OCI-LY7 (cell line): ENCODE data around the gene UBE4B.

Source experiments
- EZH2phosphoT487 ChIP-seq: fragments of 200-600 bp; sonication (generic); IDR thresholded peaks from 2 replicates; pipeline ENCODE4 v1.6.1; 2018; ENCODE audit warnings: low read depth, borderline replicate concordance, mild to moderate bottlenecking, mixed run types, antibody characterized with exemption, low read length, moderate library complexity, mixed read lengths
- TF ChIP-seq, protein P1 (sequence below): fragments of 200-600 bp; sonication (generic); conservative IDR thresholded peaks from 2 replicates; pipeline ENCODE4 v1.5.1; 2014; ENCODE audit warnings: mild to moderate bottlenecking, antibody characterized with exemption, low read length, moderate library complexity, mixed read lengths

DNA sequence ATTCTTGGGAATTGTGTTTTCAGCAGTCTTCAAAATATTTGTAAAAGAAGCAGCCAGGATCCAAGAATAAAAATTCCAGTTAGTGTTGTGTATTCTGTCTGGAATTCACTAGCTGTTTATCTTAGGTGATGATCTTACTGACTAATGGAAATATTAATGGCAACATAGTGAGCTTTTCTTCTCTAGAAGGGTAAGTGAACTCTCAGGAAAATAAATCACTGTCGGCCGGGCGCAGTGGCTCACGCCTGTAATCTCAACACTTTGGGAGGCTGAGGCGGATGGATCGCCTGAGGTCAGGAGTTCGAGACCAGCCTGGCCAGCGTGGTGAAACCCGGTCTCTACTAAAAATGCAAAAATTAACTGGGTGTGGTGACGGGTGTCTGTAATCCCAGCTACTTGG, 90.2 kb downstream of the UBE4B start:
- no peak for TF ChIP-seq EZH2phosphoT487
- TF ChIP-seq, protein P1, sequence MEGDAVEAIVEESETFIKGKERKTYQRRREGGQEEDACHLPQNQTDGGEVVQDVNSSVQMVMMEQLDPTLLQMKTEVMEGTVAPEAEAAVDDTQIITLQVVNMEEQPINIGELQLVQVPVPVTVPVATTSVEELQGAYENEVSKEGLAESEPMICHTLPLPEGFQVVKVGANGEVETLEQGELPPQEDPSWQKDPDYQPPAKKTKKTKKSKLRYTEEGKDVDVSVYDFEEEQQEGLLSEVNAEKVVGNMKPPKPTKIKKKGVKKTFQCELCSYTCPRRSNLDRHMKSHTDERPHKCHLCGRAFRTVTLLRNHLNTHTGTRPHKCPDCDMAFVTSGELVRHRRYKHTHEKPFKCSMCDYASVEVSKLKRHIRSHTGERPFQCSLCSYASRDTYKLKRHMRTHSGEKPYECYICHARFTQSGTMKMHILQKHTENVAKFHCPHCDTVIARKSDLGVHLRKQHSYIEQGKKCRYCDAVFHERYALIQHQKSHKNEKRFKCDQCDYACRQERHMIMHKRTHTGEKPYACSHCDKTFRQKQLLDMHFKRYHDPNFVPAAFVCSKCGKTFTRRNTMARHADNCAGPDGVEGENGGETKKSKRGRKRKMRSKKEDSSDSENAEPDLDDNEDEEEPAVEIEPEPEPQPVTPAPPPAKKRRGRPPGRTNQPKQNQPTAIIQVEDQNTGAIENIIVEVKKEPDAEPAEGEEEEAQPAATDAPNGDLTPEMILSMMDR, result no peak
